H1 (cell line): Measurements from ENCODE around the gene SLC16A5. TPM values are rescaled to one million over a fixed set of nuclear protein-coding genes. Genes with fewer than 3 reads are reported as not detected.

Experiments
- CHD1 ChIP-seq: IDR thresholded peaks from 2 replicates; pipeline ENCODE4 v1.6.1; 2012; ENCODE audit warnings: low read depth, low read length, improper control_type of control experiment
- HDAC2 ChIP-seq, 2 experiments: fragments of 300-600 bp in 1 of 2; sonication (generic) in 1 of 2; IDR thresholded peaks; 2 replicates each; pipeline ENCODE4 v1.6.1; 2011 to 2012; ENCODE audit warnings: low read depth in 2 of 2, low read length in 2 of 2, mild to moderate bottlenecking in 2 of 2, moderate library complexity in 2 of 2, borderline replicate concordance in 1 of 2, inconsistent platforms in 1 of 2
- RXRA ChIP-seq: IDR thresholded peaks from 2 replicates; pipeline ENCODE4 v1.6.1; 2011; ENCODE audit warnings: low read depth, mild to moderate bottlenecking, low read length, moderate library complexity; ENCODE audit not compliant: insufficient read depth
- polyA plus RNA-seq, 7 experiments: library from polyadenylated mRNA; depleted of rRNA in 3 of 7; stranded (reverse) in 5 of 7; unstranded in 2 of 7; fragments of >200 nt in 5 of 7; fragments of 200-250 nt in 2 of 7; gene quantifications; 1 replicate in 5 of 7; 2 replicates in 1 of 7; 4 replicates in 1 of 7; pipeline versions ENCODE4 v1.2.1 to v1.2.3, GENCODE V29; 2011 to 2013; ENCODE audit warnings: missing spikeins in 2 of 7, mixed read lengths in 2 of 7
- total RNA-seq: library from RNA; stranded (reverse); fragmentation: NEBNext Ultra II Directional; extraction: Animal tissue kit (Norgen Biotek cat#: 25700); gene quantifications from 2 replicates; pipeline ENCODE4 v1.2.1, GENCODE V29; 2021

Gene SLC16A5
- total and polyA plus RNA-seq, 2 of the 8 experiments (the other 6 are each of a cell fraction or from before 2014, with no cell fraction given): 17.1 to 34.7 TPM

DNA sequence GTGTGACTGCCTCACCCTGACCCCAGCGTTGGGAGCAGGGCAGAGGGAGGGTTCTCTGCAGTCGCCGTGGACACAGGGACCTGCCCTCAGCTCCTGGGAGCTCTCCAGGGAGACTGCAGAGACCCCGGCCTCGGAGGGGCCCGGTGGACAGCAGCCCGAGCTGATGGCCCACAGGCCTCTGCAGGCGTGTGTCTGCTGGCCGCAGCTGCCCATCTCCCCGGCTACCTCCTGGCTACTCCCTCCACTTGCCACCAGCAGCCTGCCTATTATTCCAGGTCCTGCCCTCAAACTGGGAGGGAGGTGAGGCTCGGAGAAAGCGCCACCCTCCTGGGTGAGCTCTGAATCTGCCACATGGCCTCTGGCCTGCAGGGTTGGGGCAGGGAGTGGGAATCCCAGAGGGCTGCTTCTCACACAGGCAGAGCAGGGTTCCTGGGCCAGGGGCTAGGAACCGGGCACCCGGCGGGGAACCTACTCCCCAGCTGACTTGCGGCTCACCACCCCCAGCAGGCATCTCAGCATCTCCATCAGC is 7.2 kb downstream of the SLC16A5 start (continued):
- TF ChIP-seq HDAC2 (IDR thresholded peaks at IDR 0.05; ENCODE audit: borderline replicate concordance in 1 of 2, low read depth in 2 of 2, low read length in 2 of 2) (no peak), RXRA (no peak), CHD1 (no peak)
